Activated CD4-positive, alpha-beta T cell treated with anti-CD3 and anti-CD28 coated beads, Interleukin-2, amount 50 U/mL, for 24 hours (primary cell): ENCODE results near the gene SNN.

Experiments
- DNase-seq, 2 donors: peaks; one replicate each; pipeline ENCODE4 v3.0.0-alpha.2; 2020; ENCODE audit warnings: low read depth in 1 of 2, low spot score in 1 of 2

SNN gene

DNA sequence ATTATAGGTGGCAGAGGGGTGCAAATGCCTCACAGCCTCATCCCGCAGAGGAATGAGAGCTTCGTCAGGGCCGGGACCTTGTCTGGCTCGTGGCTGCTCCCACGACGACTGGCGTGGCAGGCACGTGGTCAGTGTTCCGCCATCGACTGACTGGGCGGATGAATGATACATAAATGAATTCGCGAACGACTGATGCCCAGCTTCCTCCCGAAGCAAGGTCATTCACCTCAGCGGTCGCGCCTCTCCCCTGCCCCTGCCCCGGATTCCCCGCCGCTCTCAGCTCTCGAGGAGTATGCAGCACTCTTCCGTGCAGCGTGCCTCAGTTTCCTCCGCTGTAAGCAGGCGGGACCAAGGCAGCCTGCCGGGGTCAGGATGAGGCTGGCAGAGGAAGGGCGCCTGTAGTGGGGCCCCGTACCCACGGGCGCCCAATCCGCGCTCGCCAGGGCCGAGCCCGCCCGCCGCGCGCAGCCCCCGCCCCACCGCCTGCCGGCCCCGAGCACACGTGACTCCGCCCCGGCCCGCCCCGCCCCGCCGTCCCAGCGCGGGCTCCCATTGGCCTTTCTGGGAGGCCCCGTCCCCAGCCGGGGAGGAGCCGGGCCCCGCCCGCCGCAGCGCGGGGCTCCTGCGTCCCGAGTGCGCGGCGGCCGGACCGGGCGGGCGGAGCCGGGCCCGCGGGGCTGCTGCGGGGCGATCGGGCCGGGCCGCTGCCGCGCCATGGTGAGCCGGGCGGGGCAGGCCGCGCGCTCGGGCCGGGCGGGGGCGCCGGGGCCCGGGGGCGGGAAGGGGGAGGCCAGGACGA, at the start of gene SNN:
Gene SNN, plus strand, starts transcription at position 632 of the 799 bp plus-strand sequence. CDS start 7,605 bp downstream, outside the sequence.
- DNase-seq: peak; percentile 64 to 81

GRCh38 chr16:11619327-11619851, 48.9 kb upstream of the SNN start:
- DNase-seq: no peak

- DNase-seq: no peak
Measured at GRCh38 chr16:11620243-11621003, 47.8 kb upstream of the SNN start.

GRCh38 chr16:11621539-11621919, 46.7 kb upstream of the SNN start:
- DNase-seq: no peak

DNA sequence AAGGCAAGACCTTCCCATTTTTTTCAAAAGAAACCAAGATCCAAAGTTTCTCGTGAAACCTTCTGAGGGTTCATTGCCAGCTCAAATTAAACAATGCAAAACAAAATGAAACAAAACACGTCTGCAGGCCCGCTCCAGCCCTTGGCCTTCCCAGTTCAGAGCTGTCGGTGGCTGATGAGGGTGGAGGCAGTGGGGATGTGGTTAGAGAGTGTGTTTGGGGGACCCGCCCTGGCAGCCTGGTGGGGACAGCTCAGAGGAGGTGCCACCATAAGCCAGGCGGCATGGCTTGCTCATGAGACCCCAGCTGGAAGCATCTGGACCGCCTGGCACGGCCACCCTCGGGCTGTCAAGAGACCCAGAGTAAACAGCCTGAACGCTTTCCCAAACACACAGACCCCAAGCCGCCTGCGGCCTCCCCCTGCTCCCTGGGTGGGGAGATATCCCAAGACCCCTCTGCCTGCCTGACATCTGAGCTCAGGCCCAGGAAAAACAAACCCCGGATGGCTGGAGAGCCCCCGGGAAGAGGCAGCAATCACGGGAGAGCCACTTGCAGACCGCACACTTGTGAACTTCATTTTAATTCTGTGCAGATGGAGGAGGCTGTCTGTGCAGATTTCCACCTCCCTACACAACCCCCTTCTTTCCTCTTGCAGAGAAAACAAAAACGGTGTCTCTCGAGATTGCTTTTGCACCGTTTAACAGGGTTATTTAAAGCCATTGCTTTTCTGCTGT, 46.2 kb upstream of the SNN start:
- DNase-seq: no peak

GRCh38 chr16:11624205-11624604, 44.0 kb upstream of the SNN start:
- DNase-seq: no peak

DNA sequence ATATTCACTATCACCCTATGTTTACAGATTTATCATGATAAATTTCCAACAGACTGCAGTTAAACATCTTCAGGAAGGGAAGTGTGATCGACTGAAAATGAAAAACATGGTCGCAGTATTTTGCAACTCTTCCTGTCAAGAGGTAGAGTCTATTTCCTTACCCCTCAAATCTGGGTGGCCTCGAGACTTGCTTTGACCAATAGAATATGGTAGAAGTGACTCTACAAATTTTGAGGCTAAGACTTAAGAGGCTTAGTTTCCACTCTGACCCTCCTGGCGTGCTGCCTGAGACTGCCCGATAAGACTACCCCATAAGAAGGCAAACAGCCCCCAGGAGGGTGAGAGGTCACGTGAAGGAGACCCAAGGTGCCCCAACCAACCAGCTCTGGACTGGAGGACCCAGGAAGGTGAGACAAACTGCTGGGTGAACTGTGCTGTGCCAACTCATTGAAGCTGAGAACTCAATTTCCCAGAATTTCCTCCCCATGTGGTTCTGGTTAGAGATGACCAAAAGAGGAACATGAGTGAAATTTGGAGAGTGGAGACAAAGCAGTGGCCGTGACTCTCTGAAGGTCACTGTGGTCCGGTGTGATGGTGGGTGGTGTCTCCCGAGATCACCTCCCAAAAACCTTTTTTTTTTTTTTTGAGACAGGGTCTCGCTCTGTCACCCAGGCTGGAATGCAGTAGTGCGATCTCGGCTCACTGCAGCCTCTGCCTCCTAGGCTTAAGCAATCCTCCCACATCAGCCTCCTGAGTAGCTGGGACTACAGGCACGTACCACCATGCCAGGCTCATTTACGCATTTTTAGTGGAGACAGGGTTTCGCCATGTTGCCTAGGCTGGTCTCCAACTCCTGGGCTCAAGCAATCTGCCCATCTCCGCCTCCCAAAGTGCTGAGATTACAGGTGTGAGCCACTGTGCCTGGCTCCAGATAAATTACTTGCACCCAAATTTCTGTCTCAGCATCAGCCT, 43.3 kb upstream of the SNN start:
- DNase-seq: no peak

- no peak for DNase-seq
Measured at GRCh38 chr16:11625769-11626168, 42.5 kb upstream of the SNN start.

- DNase-seq: no peak
Measured at GRCh38 chr16:11626657-11627291, 41.5 kb upstream of the SNN start.

DNA sequence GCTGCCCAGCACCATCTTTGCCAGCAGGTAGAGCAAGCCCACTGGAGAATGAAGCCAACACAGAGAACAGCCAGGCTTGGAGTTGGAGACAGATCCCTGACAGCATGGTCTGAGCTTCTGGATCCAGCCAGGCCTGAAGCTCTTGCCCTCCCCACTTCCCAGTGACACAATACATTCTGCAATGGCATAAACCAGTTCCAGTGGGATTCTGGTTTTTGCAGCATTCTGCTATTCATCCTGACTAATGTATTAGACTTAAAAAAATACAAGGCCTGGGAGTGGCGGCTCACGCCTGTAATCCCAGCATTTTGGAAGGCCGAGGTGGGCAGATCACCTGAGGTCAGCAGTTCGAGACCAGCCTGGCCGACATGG, 41.0 kb upstream of the SNN start:
- DNase-seq: no peak

DNA sequence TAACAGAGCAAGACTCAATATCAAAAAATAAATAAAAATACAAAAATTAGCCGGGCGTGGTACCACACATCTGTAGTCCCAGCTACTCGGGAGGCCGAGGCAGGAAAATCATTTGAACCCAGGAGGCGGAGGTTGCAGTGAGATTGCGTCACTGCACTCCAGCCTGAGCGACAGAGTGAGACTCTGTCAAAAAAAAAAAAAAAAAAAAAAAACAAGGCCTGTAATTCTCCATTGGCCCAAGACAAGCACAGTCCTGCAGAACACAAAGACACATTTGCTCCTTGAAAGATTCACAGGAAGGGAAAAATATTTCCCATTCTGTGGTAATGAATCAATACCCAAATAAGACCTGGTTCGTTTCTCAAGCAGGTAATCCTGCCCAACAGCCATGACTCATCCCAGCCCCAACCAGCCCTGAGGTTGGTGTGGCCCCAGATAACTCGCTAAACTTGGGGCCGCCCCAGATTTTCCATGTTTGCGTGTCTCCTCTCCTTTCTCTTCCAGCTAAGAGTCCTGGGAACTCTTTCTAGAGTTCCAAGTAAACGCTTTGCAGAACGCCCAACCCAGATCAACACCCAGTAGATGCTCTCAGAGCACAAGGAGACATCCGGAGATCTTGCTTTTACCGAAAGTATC, 40.3 kb upstream of the SNN start:
- no peak for DNase-seq

DNA sequence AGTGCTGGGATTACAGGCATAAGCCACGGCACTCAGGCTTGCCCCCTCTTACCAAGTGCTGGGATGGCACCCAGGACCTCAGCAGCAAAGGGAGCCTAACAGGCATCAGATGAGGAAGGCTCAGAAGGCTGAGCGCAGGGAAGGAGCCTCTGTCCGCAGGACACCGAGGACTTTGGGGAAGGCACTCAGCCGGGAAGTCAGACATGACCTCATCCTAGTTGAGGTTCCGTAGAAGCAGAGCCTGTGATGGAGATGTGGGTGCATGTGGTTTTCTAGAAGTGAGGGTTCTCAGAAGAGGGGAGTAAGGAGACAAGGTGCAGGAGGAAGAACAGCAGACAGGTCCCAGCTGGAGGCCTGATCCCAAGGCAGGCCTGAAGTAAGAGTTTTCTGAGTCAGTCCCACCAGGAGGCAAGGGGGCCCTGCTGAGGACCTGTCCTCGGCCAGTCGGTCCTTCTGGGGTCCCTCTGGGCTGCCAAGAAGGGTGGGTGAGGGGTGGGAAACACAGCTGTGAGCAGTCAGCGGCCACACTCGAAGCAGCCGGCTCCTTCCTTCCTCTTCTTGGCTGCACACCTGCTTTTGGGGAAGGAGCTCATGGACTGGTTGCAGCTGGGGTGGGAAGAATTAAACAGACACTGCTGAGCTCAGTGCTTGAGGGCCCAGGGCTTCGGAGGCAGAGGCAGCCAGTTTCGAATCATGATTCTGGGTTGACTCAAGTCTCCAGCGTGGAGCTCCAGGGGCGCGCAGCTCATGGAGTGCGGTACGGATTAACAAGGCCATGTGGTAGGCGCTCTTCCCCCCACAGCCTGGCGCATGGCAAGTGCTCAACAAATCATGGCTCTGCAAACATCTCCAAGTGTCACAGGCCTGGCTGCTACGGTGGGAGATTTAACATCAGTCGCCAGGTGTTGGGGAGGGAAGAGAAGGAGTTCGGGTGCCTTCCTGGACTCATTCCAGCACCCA, 38.9 kb upstream of the SNN start:
- no peak for DNase-seq

- no peak for DNase-seq
Measured at GRCh38 chr16:11630046-11630767, 38.0 kb upstream of the SNN start.

DNA sequence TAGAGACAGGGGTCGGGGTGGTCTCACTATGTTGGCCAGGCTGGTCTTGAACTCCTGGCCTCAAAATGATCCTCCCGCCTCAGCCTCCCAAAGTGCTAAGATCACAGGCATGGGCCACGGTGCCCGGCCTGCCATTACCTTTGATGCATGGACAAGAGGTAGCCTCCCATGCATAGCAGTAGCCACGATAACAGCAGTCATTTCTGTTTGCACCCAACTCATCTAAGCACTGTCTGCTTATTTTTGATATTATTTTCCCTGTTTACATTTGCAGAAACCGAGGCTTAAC, 37.5 kb upstream of the SNN start:
- DNase-seq: no peak

GRCh38 chr16:11631214-11631613, 37.0 kb upstream of the SNN start:
- no peak for DNase-seq

GRCh38 chr16:11632455-11632939, 35.8 kb upstream of the SNN start:
- no peak for DNase-seq

DNA sequence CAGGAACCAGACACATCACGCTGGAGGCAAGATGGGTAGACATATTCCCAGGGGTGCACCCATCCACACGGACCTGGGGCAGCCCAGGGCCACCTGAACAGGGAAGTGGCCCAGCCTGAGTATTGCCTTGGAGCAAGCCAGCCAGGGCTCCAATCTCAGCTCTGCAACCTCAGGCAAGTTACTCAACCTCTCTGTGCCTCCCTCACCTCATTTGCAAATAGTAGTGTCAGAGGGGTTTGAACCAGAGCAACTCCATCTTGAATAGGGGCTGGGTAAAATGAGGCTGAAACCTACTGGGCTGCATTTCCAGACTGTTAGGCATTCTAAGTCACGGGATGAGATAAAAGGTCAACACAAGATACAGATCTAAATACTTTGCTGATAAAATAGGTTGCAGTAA, 35.1 kb upstream of the SNN start:
- no peak for DNase-seq

DNA sequence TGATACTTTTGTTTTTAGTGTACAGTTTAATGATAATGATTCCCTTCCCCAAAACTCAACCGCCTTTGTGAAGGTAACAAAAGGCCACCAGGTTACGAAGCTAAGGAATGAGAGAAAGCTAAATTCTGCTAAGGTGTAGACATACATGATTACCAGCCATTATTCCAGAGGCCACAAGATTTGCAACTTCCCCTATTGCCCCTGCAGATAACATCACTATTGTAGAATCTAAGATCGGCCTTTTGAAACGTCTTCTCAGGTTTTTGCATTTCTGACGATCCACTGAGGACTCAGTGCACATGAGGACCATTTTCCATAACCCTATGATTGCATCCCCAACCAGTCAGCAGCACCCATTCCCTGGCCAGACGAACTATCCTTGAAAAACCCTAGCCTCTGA, 33.9 kb upstream of the SNN start:
- no peak for DNase-seq
